ENCODE measurements around the gene MLLT6. TPM values are rescaled to one million over a fixed set of nuclear protein-coding genes. Genes with fewer than 3 reads are reported as not detected.

The MLLT6 gene
- total RNA-seq (2021) (113 and 127 TPM in 2 replicates), Bru-seq, nascent RNA (percentile 70 among the genes with signal in this experiment), BruChase-seq, experiment 1, labeled RNA remaining after a 2-hour chase (percentile 87 among the genes with signal in this experiment), BruChase-seq, experiment 2, labeled RNA remaining after a 6-hour chase (percentile 94 among the genes with signal in this experiment)
- long read RNA-seq, transcript MLLT6-205 (1 exons, 2,937 nt): major isoform, 9 of 34 reads
- long read RNA-seq, partial matches to known transcripts: 3 of 34 reads
- long read RNA-seq, other reads (novel, unspliced or antisense): 22 of 34 reads

GRCh38 chr17:38704606-38705522, at the start of gene MLLT6:
Gene MLLT6, plus strand, starts transcription at chr17:38705273. Its CDS starts 360 bp downstream, at chr17:38705633.
- peaks cover 60% of the 10 kb centered on the region for H3K79me2 ChIP-seq (ENCODE audit: low read depth)
- H4K20me1 ChIP-seq (ENCODE audit: insufficient read depth): peaks cover 27% of the 10 kb centered on the region
- DNase-seq: peak; percentile 60
- peak within 1 kb of the TSS; percentile 83 for H2AFZ ChIP-seq
- peak within 1 kb of the TSS; percentile 88 for H3K27ac ChIP-seq
- H3K4me1 ChIP-seq (replicated peaks; ENCODE audit: insufficient read depth): peaks cover 19% of the 10 kb centered on the region
- H3K27me3 ChIP-seq (ENCODE audit: insufficient read depth, low read depth): no peaks in the 10 kb centered on the region
- H3K36me3 ChIP-seq (ENCODE audit: low read depth): peaks cover 20% of the 10 kb centered on the region
- H3K4me2 ChIP-seq: peak within 1 kb of the TSS; percentile 100
- peak within 1 kb of the TSS; percentile 99 for H3K4me3 ChIP-seq
- peaks cover 49% of the 10 kb centered on the region for H3F3A ChIP-seq (ENCODE audit: insufficient read depth, low read depth)
- intact Hi-C loops (cut with micrococcal nuclease; ENCODE audit: unreplicated experiment): loop anchor here (2.0 kb wide), 1 partner anchor 44 kb away; the partner anchor contains the start of gene PCGF2
- no peaks in the 10 kb centered on the region for H3K9me2 ChIP-seq (ENCODE audit: insufficient read depth)
- CTCF ChIA-PET: interaction anchor here (0.6 to 0.7 kb wide), 2 partner anchors 147 to 371 kb away, joined by 3 to 5 read pairs; no protein-coding TSS in a partner anchor
- no peaks in the 10 kb centered on the region for H3K9me3 ChIP-seq (ENCODE audit: insufficient read depth, low read depth)
- POLR2A ChIA-PET (ENCODE audit: unreplicated experiment): no interaction called here
- no TSS peak for BruUV-seq (replicated peaks)
- TF ChIP-seq CTCF (conservative IDR thresholded peaks at IDR 0.05): no peak
- no peak for TF ChIP-seq EZH2 (IDR thresholded peaks at IDR 0.05; ENCODE audit: low read depth)

- H3K4me3 ChIP-seq: no peak overlapping the region
- H3K9me3 ChIP-seq (ENCODE audit: insufficient read depth, low read depth): no peaks in the 10 kb centered on the region
- no peaks in the 10 kb centered on the region for H3K79me2 ChIP-seq (ENCODE audit: low read depth)
- H3K36me3 ChIP-seq (ENCODE audit: low read depth): no peaks in the 10 kb centered on the region
- no peak overlapping the region for H3K27ac ChIP-seq
- H3K27me3 ChIP-seq (ENCODE audit: insufficient read depth, low read depth): no peaks in the 10 kb centered on the region
- no TSS peak for BruUV-seq (replicated peaks)
- intact Hi-C loops (cut with micrococcal nuclease; ENCODE audit: unreplicated experiment): no loop called here
- CTCF ChIA-PET: interaction anchor here (1.0 kb wide), 1 partner anchor 234 kb away, joined by 3 read pairs; no protein-coding TSS in a partner anchor
- TF ChIP-seq EZH2 (IDR thresholded peaks at IDR 0.05; ENCODE audit: low read depth) (no peak), CTCF (conservative IDR thresholded peaks at IDR 0.05) (no peak)
- no peak overlapping the region for H3K4me2 ChIP-seq
- no peaks in the 10 kb centered on the region for H3K9me2 ChIP-seq (ENCODE audit: insufficient read depth)
- H2AFZ ChIP-seq: no peak overlapping the region
- POLR2A ChIA-PET (ENCODE audit: unreplicated experiment): no interaction called here
- H4K20me1 ChIP-seq (ENCODE audit: insufficient read depth): no peaks in the 10 kb centered on the region
- 0 out of 2 replicates have a peak, but pooled peaks cover 4% of the 10 kb centered on the region for H3F3A ChIP-seq (ENCODE audit: insufficient read depth, low read depth)
- no peak for DNase-seq
- H3K4me1 ChIP-seq (replicated peaks; ENCODE audit: insufficient read depth): no peaks in the 10 kb centered on the region
These were observed 47.9 kb upstream of the MLLT6 start for GRCh38 chr17:38656959-38657823.

Measured in PC-9 (cell line).